KMS-11 (cell line): ENCODE data around the gene MTG1.

ENCODE experiments used
- H2AFZ ChIP-seq: fragments of 200-600 bp; sonication (generic); 2 replicates; pipeline ENCODE4 v1.6.1; 2016; ENCODE audit warnings: antibody characterized with exemption, mixed run types, low read depth
- H3K27ac ChIP-seq: fragments of 200-600 bp; sonication (generic); 2 replicates; pipeline ENCODE4 v1.6.1; 2016; ENCODE audit warnings: mild to moderate bottlenecking, mixed run types
- H3K27me3 ChIP-seq: fragments of 200-600 bp; sonication (generic); 2 replicates; pipeline ENCODE4 v1.6.1; 2017; ENCODE audit warnings: mild to moderate bottlenecking, low read depth, mixed run types, moderate library complexity; ENCODE audit not compliant: insufficient read depth
- H3K36me3 ChIP-seq: fragments of 200-600 bp; sonication (generic); 2 replicates; pipeline ENCODE4 v1.6.1; 2017; ENCODE audit warnings: mild to moderate bottlenecking, mixed run types; ENCODE audit not compliant: insufficient read depth
- H3K4me1 ChIP-seq: fragments of 200-600 bp; sonication (generic); 2 replicates; pipeline ENCODE4 v1.6.1; 2016; ENCODE audit warnings: mild to moderate bottlenecking, low read depth, mixed run types; ENCODE audit not compliant: poor library complexity, severe bottlenecking
- H3K4me2 ChIP-seq: fragments of 200-600 bp; sonication (generic); 2 replicates; pipeline ENCODE4 v1.7.0; 2016; ENCODE audit warnings: mild to moderate bottlenecking, mixed run types
- H3K4me3 ChIP-seq: fragments of 200-600 bp; sonication (generic); IDR thresholded peaks from 2 replicates; pipeline ENCODE4 v1.6.1; 2017; ENCODE audit warnings: low read depth, low read length, mixed read lengths; ENCODE audit not compliant: insufficient read depth
- H3K79me2 ChIP-seq: fragments of 200-600 bp; sonication (generic); 2 replicates; pipeline ENCODE4 v1.6.1; 2016; ENCODE audit warnings: low read depth, mixed run types; ENCODE audit not compliant: insufficient read depth
- H3K9ac ChIP-seq: fragments of 200-600 bp; sonication (generic); 2 replicates; pipeline ENCODE4 v1.6.1; 2016; ENCODE audit warnings: mild to moderate bottlenecking, mixed run types
- H4K20me1 ChIP-seq: fragments of 200-600 bp; sonication (generic); 2 replicates; pipeline ENCODE4 v1.6.1; 2016; ENCODE audit warnings: mild to moderate bottlenecking, mixed run types; ENCODE audit not compliant: insufficient read depth
- TF ChIP-seq, protein P1 (sequence below): fragments of 200-600 bp; sonication (generic); conservative IDR thresholded peaks from 2 replicates; pipeline ENCODE4 v1.6.1; 2017; ENCODE audit warnings: low read depth, mild to moderate bottlenecking, antibody characterized with exemption, low read length, moderate library complexity, mixed read lengths

Gene MTG1

DNA sequence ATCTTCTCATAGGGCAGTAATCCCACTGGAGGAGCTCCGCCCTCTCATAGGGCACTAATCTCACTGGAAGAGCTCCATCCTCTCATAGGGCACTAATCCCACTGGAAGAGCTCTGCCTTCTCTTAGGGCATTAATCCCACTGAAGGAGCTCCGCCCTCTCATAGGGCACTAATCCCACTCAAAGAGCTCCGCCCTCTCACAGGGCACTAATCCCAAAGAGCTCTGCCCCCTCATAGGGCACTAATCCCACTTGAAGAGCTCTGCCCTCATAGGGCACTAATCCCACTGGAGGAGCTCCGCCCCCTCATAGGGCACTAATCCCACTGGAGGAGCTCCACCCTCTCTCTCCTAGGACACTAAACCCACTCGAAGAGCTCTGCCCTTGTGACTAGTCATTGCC lies 32.7 kb upstream of the MTG1 start:
- H3K27me3 ChIP-seq: no peaks in the 10 kb centered on the region
- TF ChIP-seq, protein P1, sequence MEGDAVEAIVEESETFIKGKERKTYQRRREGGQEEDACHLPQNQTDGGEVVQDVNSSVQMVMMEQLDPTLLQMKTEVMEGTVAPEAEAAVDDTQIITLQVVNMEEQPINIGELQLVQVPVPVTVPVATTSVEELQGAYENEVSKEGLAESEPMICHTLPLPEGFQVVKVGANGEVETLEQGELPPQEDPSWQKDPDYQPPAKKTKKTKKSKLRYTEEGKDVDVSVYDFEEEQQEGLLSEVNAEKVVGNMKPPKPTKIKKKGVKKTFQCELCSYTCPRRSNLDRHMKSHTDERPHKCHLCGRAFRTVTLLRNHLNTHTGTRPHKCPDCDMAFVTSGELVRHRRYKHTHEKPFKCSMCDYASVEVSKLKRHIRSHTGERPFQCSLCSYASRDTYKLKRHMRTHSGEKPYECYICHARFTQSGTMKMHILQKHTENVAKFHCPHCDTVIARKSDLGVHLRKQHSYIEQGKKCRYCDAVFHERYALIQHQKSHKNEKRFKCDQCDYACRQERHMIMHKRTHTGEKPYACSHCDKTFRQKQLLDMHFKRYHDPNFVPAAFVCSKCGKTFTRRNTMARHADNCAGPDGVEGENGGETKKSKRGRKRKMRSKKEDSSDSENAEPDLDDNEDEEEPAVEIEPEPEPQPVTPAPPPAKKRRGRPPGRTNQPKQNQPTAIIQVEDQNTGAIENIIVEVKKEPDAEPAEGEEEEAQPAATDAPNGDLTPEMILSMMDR: no peak
- H2AFZ ChIP-seq: no peak overlapping the region
- no peaks in the 10 kb centered on the region for H4K20me1 ChIP-seq
- H3K27ac ChIP-seq: no peak overlapping the region
- no peak overlapping the region for H3K4me2 ChIP-seq
- no peaks in the 10 kb centered on the region for H3K4me1 ChIP-seq
- no peaks in the 10 kb centered on the region for H3K79me2 ChIP-seq
- no peaks in the 10 kb centered on the region for H3K36me3 ChIP-seq
- no peak overlapping the region for H3K4me3 ChIP-seq
- no peak overlapping the region for H3K9ac ChIP-seq

DNA sequence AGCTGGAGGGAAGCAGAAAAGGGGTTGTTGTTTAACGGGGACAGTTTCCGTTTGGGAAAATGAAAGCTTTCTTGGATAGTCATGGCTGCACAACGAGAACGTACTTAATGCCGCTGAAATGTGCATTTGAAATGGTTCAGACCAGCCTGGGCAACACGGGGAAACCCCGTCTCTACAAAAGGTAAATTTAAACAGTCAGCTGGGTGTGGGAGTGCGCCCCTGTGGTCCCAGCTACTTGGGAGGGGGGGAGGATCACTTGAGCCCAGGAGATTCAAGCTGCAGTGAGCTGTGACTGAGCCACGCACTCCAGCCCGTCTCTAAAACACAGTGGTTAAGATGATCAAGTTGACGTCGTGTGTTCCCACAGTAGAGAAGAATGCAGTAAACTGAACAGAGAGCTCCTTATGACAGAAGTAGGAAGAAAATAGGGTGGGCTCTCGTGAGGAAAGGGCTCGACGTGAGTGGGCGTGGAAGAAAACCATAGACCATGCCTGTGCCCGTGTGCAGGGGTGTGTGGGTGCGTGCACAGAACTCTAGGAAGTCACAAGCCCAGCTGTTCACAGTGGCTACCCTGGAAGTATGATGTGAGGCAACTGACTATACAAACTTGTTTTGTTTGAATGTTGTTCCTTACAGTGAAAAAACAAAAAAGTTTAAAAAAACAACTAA lies 32.0 kb upstream of the MTG1 start:
- H3K27me3 ChIP-seq: no peaks in the 10 kb centered on the region
- no peak overlapping the region for H3K4me2 ChIP-seq
- TF ChIP-seq, protein P1: no peak
- no peak overlapping the region for H3K27ac ChIP-seq
- no peak overlapping the region for H3K9ac ChIP-seq
- no peak overlapping the region for H3K4me3 ChIP-seq
- no peaks in the 10 kb centered on the region for H3K79me2 ChIP-seq
- H4K20me1 ChIP-seq: no peaks in the 10 kb centered on the region
- H2AFZ ChIP-seq: no peak overlapping the region
- H3K4me1 ChIP-seq: no peaks in the 10 kb centered on the region
- no peaks in the 10 kb centered on the region for H3K36me3 ChIP-seq

DNA sequence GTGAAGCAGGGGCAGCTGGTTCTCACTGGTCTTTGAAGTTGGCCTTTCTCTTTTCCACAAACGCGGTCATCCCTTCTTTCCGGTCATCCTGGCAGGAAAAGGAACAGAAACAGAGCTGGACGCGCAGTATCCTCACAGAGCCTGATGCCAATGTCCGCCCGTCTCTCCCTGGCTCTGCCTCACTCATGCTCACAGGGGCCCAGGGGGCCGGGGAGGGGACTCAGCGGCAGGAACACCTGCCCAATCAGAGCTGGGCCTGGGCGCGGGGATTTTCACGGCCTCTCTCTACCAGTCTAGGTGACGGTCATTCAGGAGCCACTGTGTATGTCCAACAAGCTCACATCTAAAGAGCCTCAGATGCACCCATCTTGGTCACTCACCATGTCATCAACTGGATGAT lies 31.1 kb upstream of the MTG1 start:
- no peaks in the 10 kb centered on the region for H3K79me2 ChIP-seq
- H2AFZ ChIP-seq: no peak overlapping the region
- no peaks in the 10 kb centered on the region for H3K27me3 ChIP-seq
- no peaks in the 10 kb centered on the region for H4K20me1 ChIP-seq
- TF ChIP-seq, protein P1: no peak
- H3K4me1 ChIP-seq: no peaks in the 10 kb centered on the region
- no peak overlapping the region for H3K9ac ChIP-seq
- no peak overlapping the region for H3K4me2 ChIP-seq
- H3K27ac ChIP-seq: no peak overlapping the region
- no peaks in the 10 kb centered on the region for H3K36me3 ChIP-seq
- H3K4me3 ChIP-seq: no peak overlapping the region

DNA sequence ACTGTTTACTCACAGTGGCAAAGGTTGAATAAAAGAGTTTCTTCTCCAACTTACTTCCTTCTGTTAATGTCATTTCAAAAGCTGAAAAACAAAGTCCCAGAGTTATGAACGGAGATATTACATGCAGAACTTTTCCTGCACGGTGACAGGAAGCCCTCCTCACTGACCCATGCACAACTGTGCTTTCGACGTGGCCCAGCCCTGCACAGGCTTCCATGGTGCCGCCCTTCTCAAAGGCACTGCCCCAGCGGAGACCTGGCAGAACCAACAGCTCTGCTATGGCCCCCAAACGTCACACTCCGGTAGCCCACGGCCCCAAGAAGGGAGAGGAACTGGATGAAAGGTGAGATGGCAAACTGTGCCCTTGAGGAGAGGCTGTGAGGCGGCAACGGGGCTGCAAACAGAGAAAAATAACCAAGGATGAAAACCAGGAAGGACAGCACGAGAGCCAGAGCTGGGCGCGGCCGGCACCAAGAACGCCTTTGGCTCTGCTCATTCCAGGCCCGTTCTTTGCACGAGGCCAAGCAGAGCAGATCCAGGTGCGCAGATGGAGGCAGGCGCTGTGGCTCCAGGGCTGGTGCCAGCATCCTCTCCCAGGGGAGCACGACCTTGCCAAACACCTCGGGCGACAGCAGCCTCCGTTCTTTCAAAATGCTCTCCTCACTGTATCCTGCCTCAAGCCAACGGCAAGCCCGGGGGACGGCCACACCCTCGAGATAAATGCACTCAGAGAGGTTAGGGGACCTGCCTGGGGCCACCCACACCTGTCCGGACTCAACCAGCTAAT lies 29.1 kb upstream of the MTG1 start:
- Histone ChIP-seq H3K4me1 (no peaks in the 10 kb centered on the region), H3K36me3 (no peaks in the 10 kb centered on the region)

More for the DNA sequence above, 29.1 kb upstream of the MTG1 start:
- Histone ChIP-seq H3K9ac (no peak overlapping the region), H3K79me2 (no peaks in the 10 kb centered on the region), H3K27me3 (no peaks in the 10 kb centered on the region), H3K27ac (no peak overlapping the region), H2AFZ (no peak overlapping the region), H4K20me1 (no peaks in the 10 kb centered on the region), H3K4me2 (no peak overlapping the region), H3K4me3 (no peak overlapping the region)
- TF ChIP-seq, protein P1: no peak
